Choroid plexus epithelial cell (primary cell): ENCODE data around the gene INPP5A.

Source experiments
- DNase-seq: peaks from one replicate; pipeline ENCODE4 v3.0.0-alpha.2; 2010; ENCODE audit warnings: low read depth
- H3K4me3 ChIP-seq: 2 replicates; pipeline ENCODE4 v1.5.1; 2011; ENCODE audit warnings: low read depth, mild to moderate bottlenecking, control low read depth, low read length, moderate library complexity
- TF ChIP-seq, protein P1 (sequence below): conservative IDR thresholded peaks from 2 replicates; pipeline ENCODE4 v1.5.1; 2011; ENCODE audit warnings: low read depth, mild to moderate bottlenecking, control low read depth, inconsistent platforms, low read length, moderate library complexity

INPP5A gene

DNA sequence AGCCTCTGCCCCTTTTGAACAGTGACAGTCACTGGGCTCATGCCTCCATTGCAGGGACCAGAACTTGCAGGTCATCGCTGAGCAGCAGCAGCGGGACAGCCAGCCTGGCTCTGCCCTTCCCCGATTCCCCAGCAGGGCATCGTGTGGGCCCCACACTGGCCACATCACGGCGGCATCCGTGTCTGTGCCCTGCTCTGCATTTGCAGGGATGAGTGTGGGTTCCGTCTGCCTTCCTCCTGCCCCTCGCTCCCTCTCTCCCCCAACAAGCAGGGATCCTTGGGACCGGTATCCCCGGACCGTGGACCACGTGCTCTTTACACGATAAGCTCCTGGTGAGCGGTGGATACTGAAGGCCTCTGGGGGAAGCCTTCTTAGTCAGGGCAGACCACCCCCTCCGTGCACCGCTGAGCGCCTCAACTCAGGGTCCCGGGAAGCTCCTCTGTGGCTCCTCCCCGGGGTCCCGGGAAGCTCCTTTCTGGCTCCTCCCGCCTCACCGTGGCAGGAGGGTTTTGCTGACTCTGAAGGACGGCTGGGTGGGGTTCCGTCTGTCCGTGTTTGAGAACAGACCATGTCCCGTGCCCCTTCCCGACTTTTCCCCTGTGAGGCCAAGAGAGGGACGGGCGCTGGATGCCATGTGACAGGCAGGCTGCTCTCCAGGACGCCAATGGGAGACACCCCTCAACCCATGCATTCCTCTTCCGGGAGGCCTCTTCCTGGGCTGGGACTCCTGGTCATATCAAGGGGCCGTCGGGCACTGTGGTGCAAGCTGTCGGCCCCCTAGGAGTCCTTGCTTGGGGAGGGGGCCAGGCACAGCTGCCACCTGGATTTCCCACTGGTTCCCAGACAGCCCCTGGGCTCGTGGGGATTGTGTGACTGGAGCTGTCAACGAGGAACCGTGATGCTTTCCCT is 271.9 kb downstream of the INPP5A start:
- TF ChIP-seq, protein P1, sequence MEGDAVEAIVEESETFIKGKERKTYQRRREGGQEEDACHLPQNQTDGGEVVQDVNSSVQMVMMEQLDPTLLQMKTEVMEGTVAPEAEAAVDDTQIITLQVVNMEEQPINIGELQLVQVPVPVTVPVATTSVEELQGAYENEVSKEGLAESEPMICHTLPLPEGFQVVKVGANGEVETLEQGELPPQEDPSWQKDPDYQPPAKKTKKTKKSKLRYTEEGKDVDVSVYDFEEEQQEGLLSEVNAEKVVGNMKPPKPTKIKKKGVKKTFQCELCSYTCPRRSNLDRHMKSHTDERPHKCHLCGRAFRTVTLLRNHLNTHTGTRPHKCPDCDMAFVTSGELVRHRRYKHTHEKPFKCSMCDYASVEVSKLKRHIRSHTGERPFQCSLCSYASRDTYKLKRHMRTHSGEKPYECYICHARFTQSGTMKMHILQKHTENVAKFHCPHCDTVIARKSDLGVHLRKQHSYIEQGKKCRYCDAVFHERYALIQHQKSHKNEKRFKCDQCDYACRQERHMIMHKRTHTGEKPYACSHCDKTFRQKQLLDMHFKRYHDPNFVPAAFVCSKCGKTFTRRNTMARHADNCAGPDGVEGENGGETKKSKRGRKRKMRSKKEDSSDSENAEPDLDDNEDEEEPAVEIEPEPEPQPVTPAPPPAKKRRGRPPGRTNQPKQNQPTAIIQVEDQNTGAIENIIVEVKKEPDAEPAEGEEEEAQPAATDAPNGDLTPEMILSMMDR, result no peak
- no peak overlapping the region for H3K4me3 ChIP-seq
- DNase-seq, result no peak

DNA sequence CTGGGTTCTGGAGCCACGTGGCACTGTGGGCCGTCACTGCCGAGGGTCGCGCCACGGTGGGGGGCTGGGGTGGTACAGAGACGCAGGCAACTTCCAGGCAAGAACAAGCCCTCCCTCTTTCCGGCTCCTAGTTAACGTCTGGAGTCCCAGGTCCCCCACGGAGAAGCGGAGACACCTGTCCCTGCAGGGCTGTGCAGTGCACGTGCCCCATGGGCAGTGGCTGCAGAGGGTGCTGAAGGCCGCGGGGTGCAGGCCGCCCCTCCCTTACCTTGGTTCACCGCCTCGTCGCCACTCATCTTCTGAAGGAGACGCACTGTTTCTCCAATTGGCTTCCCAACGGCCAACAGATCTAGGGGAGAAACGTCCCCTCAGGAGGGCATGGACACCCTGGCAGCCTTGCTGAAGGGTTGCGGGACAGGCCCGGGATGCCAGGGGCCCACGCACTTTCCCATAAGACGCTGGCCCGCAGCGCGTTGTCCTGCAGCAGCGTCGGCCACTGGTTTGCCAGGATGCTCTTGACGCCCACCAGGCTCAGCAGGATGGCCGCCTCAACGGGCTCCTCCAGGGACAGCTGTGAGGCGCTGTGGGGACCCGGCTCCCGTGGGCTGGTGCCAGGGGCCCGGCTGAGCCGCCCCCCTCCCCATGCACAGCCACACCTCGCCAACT is 272.7 kb downstream of the INPP5A start:
- no peak for DNase-seq
- H3K4me3 ChIP-seq, result no peak overlapping the region
- TF ChIP-seq, protein P1, result no peak

DNA sequence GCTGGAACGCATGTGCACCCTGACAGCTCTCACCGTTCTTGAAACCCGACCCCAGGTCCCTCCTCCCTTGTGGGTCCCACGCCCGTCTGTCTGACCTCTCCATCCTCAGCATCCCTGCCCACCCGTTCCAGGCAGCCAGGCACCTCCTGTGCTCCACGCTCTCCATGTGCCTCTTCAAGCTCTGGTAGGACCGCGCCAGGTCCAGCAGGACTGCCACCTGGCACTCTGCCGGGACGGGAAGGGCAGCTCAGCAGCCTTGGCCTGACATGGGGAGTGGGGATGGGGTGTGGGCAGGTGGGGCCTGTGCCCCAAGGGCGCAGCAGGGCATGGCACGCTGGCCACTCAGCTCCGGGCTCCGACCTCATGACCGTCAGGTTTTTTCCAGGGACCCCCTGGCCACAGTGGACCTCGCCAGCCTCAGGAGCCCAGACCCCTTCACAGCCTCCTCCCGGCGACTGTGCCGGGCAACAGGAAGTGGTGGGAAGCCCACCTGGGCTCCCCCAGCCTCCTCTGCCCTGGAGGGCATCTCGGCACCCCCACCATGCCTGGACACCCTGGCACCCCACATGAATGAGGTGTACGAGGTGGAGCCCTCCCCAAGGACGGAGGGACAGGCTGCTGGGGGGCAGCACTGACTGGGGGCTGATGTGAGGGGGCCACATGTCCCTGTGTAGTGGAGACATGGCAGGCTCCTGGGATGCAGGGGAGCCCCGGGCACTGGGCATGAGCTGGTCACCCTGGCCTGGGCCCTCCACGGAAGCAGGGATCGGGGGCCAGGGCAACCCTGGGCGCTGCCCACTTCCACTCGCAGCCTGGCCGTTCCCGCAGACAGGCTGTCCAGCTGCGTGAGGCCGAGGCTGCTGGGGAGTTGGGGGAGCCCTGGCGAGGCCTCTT is 273.5 kb downstream of the INPP5A start:
- TF ChIP-seq, protein P1, result no peak
- DNase-seq, result no peak
- no peak overlapping the region for H3K4me3 ChIP-seq

DNA sequence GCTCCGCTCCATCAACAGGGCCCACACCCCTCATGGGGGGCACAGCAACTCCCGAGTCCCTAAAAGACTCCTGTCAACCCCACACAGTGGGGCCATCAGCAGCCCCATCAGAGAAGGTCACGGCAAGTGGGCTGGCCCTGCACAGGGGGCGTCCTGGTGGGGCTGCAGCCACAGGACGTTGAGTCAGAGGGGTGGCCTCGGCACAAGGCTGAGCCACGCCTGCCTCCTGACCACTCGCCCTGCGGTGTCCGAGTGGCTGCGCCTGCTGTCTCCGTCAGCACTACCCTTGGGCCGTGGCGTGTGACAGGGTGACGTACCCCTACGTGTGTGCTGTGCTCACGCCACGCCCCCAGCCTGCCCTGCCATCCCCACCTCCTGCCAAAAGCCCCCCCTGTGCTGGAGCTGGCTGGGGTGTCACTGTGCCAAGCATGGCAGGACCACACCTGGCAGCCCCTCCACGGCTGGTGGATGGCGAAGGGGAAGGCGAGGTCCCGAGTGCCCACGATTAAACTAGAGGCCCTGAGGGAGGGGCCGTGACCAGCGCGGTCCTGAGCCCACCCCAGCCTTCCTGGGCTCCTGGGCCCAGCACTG is 274.4 kb downstream of the INPP5A start:
- H3K4me3 ChIP-seq, result no peak overlapping the region
- DNase-seq, result no peak
- TF ChIP-seq, protein P1, result no peak

DNA sequence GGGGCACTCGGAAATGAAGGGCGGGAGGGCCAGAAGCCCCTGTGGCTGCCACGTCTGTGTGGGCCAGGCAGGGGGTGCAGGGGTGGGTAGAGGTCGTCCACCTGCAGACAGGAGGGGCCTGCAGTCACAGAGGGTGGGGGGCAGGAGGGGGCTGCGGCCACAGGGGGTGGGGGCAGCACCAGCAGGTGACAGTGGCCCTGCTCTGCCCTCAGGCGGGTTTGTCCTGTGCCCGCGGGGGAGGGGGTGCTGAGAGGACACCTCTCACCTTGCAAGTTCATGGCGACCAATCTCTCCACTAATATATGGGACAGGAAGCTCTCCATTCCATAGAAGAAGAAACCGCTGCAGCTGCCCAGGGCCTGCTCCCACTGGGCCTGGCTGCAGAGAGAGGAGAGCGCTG is 274.9 kb downstream of the INPP5A start:
- TF ChIP-seq, protein P1, result no peak
- H3K4me3 ChIP-seq, result no peak overlapping the region
- DNase-seq, result no peak

DNA sequence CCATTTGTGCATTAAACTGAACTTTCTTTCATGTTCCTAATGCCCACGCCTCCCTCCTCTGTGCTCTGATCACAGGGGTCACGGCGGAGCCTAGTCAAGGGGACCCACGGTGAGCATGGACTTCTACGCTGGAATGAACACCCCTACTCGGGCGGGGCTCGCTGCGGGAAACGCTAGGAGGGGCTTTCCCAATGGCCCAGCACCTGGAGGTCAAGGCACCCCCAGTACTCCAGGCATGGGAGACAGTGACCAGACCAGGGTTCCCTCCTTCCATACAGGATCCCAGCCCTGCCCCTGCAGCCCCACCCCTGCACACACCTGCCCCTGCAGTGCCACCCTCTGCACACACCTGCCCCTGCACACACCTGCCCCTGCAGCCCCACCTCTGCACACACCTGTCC is 275.4 kb downstream of the INPP5A start:
- DNase-seq, result no peak
- H3K4me3 ChIP-seq, result no peak overlapping the region
- TF ChIP-seq, protein P1, result no peak
